Cortex of kidney (tissue), 1 donor: ENCODE measurements around the gene TM7SF2.

Experiments
- DNase-seq: peaks from one replicate; lab custom pipeline; 2025; lab: John Stamatoyannopoulos, UW

Gene TM7SF2

DNA sequence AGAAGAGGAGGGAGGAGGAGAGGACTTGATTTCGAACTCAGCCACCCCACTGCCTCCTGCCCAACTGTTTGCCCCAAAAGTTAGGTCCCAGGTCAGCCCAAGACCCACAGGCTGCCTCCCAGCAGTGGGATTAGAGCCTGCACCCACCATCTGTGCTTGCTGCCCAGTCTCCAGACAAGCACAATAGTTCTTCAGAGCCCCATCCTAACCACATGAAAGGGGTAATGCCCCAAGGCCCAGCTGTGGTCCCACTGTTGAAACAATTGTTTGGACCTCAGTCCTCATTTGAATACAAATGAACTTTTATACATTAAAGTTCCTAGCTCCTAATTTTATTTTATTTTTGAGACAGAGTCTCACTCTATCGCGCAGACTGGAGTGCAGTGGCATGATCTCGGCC is 21.0 kb upstream of the TM7SF2 start:
- no peak for DNase-seq

DNA sequence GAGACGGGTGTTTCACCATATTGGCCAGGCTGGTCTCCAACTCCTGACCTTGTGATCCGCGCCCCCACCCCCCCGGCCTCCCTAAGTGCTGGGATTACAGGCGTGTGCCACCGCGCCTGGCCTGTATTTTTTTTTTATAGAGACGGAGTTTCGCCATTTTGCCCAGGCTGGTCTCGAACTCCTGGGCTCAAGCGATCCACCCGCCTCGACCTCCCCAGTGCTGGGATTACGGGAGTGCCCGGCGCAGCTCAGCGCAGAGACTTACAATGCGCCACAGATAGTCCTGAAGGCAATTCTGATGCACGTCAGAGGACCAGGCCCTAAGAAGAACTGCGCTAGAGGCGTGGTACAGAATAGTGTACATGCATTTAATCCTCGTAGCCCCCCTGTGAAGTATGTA is 16.2 kb upstream of the TM7SF2 start:
- DNase-seq, result no peak

DNA sequence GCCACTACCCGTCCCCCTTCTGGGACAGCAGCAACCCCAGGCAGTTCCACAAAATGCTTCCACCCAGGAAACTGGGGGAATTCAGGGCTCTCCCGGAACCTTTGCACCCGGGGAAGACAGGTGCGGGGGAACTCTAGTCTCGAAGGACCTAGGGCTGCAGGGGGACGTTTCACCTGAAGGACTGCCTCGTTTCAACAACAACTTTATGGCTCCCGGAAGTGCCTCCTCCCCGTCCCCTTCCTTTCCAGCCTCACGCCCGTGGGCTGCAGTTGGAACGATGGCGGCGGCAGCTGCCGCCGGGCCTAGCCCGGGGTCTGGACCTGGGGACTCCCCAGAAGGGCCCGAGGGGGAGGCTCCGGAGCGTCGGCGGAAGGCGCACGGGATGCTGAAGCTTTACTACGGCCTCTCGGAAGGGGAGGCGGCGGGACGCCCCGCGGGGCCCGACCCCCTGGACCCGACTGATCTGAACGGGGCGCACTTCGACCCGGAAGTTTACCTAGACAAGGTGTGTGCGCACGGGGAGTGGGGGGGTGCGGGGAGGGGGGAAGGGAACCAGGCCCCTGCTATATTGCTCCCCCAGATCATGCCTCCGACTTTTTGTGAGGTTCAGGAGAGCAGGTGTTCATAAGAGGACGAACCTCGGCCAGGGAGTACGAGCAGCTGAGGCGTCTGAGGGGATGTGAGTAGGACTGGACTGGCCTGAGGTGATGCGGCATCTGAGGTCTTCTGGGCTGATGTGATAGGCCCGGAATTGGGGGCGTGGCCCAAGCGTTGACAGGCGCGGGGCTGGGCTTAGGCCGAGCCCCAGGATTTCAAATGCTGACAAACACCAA is 15.5 kb upstream of the TM7SF2 start, which contains the start of gene VPS51:
TSS of gene VPS51 (plus strand) at position 241 of the 833 bp plus-strand sequence. CDS start at position 278, 37 bp downstream.
- no peak for DNase-seq

DNA sequence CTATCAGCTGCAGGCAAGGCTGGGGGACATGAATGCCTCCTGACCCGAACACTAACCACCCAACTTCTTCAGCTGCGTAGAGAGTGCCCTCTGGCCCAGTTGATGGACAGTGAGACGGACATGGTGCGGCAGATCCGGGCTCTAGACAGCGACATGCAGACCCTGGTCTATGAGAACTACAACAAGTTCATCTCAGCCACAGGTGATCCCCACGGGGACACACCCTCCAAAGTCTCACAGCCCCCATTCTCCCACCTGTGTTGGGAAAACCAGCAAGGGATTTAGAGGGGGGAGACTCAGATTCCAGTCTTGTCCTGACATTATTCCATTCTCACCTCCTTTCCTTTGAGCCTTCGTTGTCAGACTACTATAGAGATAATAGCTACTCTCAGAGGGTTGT is 14.7 kb upstream of the TM7SF2 start:
- DNase-seq, result no peak

DNA sequence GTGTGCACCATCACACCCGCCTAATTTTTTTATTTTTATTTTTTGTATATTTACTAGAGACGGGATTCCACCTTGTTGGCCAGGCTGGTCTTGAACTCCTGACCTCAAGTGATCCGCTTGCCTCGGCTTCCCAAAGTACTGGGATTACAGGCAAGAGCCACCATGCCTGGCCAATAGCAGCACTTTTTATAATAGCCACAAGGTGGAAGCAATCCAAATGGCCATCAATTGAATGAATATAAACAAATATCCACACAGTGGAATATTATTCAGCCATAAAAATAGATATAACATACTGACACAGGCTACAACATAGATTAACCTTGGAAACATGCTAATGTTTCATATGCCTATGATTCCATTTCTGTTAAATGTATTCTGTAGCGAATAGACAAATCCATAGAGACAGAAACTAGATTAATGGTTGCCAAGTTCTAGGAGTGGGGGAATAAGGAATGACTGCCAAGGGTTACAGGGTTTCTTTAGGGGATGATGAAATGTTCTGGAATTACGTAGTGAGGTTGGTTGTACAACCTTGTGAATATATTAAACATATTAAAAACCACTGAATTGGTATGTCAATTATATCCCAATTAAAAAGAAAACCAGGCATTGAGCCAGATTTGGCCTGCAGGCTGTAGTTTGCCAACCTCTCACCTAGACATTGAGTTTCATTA is 10.9 kb upstream of the TM7SF2 start:
- DNase-seq, result no peak

DNA sequence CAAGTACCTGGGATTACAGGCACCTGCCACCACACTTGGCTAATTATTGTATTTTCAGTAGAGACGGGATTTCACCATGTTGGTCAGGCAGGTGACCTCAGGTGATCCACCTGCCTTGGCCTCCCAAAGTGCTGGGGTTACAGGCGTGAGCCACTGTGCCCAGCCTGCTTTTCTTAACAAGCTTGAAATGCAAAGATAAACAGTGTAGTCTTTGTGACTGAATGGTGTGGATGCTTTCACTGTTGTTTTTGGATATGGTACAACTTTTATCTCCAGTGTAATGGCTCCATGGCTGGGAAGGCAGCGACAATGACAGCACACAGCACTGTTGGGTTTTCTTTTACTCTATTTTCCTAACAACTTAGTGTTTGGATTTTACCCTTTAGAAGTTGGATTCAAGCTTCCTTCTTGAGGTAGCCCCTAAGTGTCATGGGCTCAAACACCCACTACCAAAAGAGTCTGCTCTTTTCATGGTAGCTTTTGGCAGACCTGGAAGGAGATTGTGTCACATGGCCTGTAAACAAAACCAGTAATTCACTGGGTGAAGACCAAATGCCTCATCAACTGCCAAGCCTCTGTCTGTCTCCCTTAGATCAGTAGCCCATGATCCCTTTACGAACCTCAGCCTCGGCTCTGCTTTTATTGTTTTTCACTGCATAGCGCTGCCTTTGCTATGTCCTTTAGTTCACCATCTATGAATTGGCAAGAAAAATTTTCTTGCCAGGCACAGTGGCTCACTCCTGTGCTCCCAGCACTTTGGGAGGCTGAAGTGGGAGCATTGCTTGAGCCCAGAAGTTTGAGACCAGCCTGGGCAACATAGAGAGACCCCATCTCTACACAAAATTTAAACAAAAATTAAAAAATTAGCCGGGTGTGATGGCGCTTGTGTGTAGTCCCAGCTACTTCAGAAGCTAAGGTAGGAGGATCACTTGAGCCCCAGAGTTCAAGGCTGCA is 9.3 kb upstream of the TM7SF2 start:
- DNase-seq, result no peak

DNA sequence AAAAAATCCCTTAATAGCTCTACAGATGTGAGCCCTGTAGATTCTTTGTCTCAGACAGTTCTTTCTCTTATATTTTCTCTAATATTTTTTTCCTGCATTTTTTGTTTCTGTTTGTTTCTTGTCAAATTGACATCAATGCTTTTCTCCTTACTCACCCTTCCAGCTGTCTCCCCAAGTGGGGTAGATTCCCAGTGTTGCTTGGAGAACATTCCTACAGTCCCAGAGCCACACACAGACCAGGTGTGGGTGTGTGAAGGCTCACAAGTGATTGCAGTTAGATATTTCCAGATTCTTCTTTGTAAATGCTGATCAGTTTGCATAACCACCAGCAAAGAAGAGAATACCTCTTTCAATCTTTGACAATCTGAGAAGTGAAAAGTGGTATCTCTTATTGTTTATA is 8.2 kb upstream of the TM7SF2 start:
- no peak for DNase-seq

DNA sequence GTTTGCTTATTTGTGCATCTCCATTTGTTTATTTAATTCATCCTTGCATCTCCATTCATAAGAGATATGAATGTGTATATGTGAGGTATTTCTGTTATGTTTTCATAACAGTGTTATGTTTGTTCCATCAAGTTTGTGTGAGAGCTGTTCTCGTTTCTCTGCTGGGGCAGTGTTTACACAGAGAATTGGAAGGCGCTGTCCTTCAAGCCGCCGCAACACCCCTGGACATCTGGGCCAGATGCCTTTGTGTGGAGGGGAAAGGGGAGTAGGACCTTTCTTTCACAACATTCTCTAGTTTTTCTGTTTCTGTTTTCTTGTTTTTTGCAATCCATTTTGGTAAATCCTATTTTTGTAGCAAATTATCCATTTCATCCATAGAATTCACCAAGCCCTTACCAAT is 7.0 kb upstream of the TM7SF2 start:
- no peak for DNase-seq

DNA sequence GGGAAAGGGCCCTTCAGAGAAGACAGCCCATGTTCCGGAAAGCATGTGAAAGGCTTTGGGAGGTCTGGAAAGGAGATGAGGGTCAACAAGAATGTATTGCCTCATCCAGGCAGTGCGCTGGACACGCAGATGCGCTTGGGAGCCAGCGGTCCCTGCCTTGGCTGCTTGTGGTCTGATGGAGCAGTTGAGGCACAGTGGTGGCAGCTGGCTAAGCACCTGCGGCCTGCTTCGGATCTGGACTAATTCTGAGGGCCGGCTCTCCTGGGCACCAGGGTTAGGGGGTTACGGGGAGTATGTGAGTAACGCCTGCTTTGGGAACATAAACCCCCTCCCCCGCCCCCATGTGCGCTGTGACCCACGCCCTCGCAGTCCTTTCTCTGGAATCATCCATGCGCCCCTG is 4.6 kb upstream of the TM7SF2 start:
- DNase-seq, result no peak

DNA sequence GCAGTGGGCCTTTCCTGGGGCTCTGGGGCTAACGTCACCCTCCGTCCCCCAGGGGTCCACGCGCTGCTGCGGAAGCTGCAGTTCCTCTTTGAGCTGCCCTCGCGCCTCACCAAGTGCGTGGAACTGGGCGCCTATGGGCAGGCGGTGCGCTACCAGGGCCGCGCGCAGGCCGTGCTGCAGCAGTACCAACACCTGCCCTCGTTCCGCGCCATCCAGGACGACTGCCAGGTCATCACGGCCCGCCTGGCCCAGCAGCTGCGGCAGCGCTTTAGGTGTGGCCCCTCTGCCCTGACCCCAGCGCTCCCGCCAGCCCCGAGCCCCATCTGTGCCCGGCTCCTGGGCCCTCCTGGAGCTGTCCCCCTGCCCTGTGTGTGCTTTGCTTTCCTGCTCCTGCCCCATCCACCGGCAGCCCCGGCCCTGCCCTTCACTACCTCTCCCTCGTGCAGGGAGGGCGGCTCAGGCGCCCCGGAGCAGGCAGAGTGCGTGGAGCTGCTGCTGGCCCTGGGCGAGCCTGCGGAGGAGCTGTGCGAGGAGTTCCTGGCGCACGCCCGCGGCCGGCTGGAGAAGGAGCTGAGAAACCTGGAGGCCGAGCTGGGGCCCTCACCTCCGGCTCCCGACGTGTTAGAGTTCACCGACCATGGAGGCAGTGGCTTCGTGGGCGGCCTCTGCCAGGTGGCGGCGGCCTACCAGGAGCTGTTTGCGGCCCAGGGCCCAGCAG is 3.8 kb upstream of the TM7SF2 start:
- DNase-seq, result no peak

DNA sequence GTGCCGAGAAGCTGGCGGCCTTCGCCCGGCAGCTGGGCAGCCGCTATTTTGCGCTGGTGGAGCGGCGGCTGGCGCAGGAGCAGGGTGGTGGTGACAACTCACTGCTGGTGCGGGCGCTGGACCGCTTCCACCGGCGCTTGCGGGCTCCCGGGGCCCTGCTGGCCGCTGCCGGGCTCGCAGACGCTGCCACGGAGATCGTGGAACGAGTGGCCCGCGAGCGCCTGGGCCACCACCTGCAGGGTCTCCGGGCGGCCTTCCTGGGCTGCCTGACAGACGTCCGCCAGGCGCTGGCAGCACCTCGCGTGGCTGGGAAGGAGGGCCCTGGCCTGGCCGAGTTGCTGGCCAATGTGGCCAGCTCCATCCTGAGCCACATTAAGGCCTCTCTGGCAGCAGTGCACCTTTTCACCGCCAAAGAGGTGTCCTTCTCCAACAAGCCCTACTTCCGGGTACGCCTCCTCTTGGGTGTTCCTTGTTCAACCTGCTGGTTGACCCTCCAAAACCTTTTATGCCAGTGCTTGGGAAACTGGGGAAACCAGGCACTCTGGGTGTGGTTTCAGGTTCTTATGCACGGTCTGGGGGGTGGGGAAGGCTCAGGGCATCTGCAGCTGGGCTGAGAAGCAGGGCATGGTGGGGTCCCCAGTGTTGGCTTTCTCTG is 3.1 kb upstream of the TM7SF2 start:
- no peak for DNase-seq

DNA sequence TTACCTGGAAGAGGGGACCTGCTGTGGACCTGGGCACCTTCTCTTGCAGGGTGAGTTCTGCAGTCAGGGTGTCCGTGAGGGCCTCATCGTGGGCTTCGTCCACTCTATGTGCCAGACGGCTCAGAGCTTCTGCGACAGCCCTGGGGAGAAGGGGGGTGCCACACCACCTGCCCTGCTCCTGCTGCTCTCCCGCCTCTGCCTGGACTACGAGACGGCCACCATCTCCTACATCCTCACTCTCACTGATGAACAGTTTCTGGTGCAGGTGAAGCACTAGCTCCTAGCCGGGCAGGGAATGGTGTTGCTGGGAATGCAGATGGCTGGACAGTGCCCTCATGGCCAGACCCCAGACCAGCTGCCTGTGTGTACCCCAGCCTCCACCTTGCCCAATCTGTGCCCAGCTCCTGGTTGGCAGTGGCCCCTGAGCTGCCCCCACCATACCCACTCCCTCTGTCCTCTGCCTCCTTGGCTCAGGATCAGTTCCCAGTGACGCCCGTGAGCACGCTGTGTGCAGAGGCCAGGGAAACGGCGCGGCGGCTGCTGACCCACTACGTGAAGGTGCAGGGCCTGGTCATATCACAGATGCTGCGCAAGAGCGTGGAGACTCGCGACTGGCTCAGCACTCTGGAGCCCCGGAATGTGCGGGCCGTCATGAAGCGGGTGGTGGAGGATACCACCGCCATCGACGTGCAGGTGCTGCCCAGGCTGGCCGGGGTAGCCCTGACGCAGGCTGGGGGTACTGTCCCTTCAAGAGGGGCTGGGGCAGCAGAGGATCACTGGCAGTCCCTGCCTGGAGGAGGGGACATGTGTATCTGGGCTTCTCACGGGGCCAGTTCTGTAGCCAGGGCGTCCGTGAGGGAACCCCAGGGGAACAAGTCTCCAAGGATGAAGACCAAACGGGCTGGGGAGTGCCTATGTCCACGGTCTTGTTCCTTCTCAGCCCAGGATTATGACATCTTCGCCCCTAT is 2.2 kb upstream of the TM7SF2 start:
- no peak for DNase-seq

DNA sequence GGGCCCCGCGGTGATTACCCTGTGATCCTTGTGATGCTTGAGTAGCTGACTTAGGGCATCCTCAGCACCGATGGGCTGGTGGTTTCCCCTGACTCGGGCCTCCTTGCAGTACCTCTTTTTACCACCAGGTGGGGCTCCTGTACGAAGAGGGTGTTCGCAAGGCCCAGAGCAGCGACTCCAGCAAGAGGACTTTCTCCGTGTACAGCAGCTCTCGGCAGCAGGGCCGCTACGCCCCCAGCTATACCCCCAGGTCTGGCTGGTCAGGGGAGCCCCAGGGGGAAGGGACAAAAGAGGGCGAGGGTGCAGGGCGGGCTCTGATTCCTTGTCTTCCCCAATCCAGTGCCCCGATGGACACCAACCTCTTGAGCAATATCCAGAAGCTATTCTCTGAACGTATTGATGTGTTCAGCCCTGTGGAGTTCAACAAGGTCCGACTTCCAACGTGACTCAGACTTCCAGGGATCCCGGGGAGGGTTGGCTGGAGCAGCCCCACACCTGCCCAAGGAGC is 1.3 kb upstream of the TM7SF2 start:
- DNase-seq, result no peak

DNA sequence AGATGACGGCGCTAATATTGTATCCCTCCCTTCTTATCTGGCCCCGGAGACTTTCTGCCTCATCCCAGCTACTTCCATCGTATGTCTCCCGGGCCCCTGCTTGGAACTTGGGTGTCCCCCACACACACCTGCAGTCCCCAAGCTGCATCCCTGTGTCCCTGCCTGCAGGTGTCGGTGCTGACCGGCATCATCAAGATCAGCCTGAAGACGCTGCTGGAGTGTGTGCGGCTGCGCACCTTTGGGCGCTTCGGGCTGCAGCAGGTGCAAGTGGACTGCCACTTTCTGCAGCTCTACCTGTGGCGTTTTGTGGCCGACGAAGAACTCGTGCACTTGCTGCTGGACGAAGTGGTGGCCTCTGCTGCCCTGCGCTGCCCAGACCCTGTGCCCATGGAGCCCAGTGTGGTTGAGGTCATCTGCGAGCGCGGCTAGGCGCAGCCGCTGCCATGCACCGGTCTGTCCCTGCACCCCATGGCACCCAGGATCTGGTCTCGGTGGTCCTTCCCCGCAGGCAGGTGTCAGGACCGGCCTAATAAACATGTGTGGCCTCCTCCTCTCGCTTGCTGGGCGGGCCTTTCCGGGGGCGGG is 421 bp upstream of the TM7SF2 start:
- DNase-seq, result no peak

DNA sequence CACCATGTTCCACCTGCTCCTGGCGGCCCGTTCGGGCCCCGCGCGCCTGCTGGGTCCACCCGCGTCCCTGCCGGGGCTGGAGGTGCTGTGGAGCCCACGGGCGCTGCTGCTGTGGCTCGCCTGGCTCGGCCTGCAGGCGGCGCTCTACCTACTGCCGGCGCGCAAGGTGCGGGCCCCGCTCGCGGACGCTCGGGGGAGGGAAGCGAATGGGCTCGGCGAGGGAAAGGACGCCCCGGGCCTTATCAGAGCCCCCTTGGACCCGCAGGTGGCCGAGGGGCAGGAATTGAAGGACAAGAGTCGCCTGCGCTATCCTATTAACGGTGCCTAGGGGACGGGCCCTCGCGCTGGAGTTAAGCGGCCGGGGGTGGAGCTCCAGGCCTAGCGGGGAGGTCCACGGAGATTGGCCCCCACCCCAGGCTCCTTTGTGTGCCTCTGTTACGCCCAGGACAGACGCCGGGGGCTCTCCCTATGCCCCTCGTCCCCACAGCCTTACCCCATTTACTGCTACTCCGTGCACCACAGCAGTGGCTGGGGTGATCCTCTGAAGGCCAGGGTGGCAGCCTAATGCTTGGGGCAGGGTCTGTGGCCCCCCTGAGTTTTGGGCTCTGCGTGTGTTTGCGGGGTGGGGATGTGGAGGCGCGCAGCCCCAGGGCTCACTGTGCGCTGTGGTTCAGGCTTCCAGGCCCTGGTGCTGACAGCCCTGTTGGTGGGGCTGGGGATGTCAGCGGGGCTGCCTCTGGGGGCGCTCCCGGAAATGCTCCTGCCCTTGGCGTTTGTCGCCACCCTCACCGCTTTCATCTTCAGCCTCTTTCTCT is 1.1 kb downstream of the TM7SF2 start:
- DNase-seq, result no peak

DNA sequence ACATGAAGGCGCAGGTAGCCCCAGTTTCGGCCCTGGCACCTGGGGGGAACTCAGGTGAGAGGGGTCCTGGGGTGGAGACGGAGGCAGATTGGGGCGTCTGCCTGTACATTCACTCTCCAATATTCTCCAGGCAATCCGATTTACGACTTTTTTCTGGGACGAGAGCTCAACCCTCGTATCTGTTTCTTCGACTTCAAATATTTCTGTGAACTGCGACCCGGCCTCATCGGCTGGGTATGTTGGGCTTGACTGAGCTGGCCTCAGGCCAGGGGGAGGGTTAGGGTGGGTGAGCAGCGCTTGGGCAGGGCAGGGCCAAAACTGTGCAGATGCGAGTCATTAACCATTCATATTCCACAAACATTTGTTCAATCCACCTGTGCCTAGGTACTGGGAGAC is 1.7 kb downstream of the TM7SF2 start:
- no peak for DNase-seq

DNA sequence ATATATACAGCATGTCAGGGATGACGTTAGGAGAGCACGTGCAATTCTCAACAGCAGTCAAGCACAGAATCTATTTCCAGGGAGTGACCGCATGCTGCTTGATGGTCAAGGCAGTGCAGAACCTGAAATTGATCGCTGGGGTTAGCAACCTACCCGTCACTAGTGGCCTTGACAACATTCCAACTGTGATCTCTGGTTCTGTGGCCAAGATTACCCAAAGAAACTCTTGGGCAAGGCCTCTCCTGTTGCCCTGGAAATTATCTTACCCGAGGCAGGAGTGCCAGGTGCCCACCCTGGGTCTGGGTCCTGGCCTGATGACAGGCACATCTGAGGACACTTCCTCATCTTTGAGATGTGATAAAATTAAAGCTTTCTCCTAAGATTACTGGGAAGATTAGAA is 2.2 kb downstream of the TM7SF2 start:
- no peak for DNase-seq

DNA sequence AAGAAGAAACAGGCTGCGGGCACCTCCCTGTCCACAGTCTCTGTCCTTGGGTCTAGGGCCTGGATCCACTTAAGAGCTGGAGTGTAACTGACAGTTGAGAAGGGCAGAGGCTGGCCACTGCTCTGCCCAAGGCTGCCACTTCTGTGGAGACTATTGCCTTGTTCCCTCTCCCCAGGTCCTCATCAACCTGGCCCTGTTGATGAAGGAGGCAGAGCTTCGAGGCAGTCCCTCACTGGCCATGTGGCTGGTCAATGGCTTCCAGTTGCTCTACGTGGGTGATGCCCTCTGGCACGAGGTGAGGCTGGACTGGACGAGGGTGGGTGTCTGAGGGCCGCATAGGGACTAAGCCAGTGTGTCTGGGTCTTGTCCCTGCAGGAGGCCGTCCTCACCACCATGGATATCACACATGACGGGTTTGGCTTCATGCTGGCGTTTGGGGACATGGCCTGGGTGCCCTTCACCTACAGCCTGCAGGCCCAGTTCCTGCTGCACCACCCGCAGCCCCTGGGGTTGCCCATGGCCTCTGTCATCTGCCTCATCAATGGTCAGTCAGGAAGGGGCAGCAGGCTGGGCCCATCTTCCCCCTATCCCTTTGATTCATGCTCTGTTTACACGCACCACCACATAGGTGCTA is 3.0 kb downstream of the TM7SF2 start:
- no peak for DNase-seq
